ENCODE results near the gene MYH7B. TPM values are rescaled to one million over a fixed set of nuclear protein-coding genes. Genes with fewer than 3 reads are reported as not detected.

The MYH7B gene
- total RNA-seq, 5 donors from 2014 or later (not counting 1 experiment from before 2014, with no cell fraction given), result 0.48 to 0.76 (median 0.67) TPM

DNA sequence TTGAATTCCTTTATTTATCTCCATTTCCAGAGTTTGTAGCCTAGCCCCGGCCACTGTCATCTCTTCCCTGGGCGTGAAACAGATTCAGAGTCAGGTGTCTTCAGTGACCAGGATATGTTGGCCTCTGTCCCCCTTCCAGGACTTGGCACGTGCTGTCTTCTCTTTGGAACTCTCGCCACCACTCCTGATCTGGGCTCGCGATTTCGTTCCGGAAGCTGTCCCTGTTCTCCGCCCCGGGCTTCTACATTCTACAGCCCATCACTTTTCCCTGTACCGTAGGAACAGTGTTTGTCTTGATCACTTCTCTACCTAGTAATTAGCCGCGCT, 801 bp upstream of the MYH7B start:
- CTCF ChIA-PET, result interaction anchor here in 1 of 2 donors (1.4 to 1.9 kb wide), 4 partner anchors 11 to 130 kb away, joined by 4 to 9 read pairs (median 6); partner anchors contain the start of gene NCOA6

DNA sequence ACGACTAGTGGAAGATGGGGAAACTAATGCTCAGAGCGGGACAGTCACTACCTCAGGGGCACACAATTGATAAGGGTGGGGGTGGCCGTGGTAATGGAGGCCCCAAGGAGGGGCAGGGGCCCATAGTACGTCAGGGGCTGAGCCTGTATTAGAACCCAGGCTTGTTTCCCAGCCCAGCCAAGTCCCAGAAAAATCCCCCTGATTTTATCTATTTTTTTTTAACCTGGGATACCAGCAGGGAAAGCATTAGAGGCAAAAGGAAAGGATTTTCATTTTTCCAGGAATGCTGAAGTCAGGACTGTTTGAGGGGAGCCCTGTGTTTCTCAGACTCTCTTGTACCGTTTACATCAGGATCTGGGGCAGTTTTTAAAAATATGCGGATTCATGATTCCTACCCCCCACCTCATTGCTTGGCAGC, 382 bp downstream of the MYH7B start:
- no peak for ATAC-seq (replicated peaks in 1 of 4)
- no peaks in the 10 kb centered on the region for H3K27me3 Mint-ChIP-seq
- peak overlapping the region; percentile 83 to 97 for H3K27ac Mint-ChIP-seq
- no peaks in the 10 kb centered on the region for H3K9me3 Mint-ChIP-seq
- H3K36me3 Mint-ChIP-seq, result no peaks in the 10 kb centered on the region
- WGBS (ENCODE audit: insufficient coverage), result 0% methylated on average over 3 of the region's 6 CpGs
- Histone ChIP-seq H3K9me3 (no peaks in the 10 kb centered on the region), H3K4me3 (ENCODE audit: control insufficient read depth in 1 of 2, extremely low read depth in 1 of 2, low read length in 1 of 2) (peak overlapping the region; percentile 63 to 89), H3K4me1 (ENCODE audit: control insufficient read depth in 1 of 2, extremely low read depth in 1 of 2, insufficient read depth in 2 of 2, low read length in 2 of 2) (peaks cover 4 to 16% of the 10 kb centered on the region in 2 experiments), H3K27ac (ENCODE audit: low read length) (peak overlapping the region; percentile 72), H3K27me3 (replicated peaks in 1 of 2; ENCODE audit: control insufficient read depth in 2 of 2, extremely low read depth in 1 of 2, insufficient read depth in 2 of 2, low read length in 1 of 2) (no peaks in the 10 kb centered on the region), H3K36me3 (ENCODE audit: control insufficient read depth in 2 of 2, extremely low read depth in 1 of 2, insufficient read depth in 1 of 2, low read length in 1 of 2) (peaks cover 0 to 5% of the 10 kb centered on the region in 2 donors)
- peak overlapping the region; percentile 90 to 97 (median 95) for H3K4me3 Mint-ChIP-seq
- POLR2A ChIA-PET, result interaction anchor here (0.5 to 1.0 kb wide), 4 partner anchors 13 to 390 kb away, joined by 3 to 6 read pairs (median 4); no protein-coding TSS in a partner anchor
- CTCF ChIA-PET, result interaction anchor here in 1 of 2 donors (0.6 to 1.9 kb wide), 5 partner anchors 12 to 295 kb away, joined by 4 to 9 read pairs (median 4); partner anchors contain the start of gene NCOA6
- no peak for DNase-seq
- peaks cover 29 to 36% (median 30%) of the 10 kb centered on the region in 3 donors for H3K4me1 Mint-ChIP-seq

More for the DNA sequence above, 801 bp upstream of the MYH7B start:
- WGBS (ENCODE audit: insufficient coverage), result 38% methylated on average over 13 of the region's 13 CpGs
- Histone ChIP-seq H3K36me3 (ENCODE audit: control insufficient read depth in 2 of 2, extremely low read depth in 1 of 2, insufficient read depth in 1 of 2, low read length in 1 of 2) (peaks cover 0 to 16% of the 10 kb centered on the region in 2 donors), H3K9me3 (no peaks in the 10 kb centered on the region), H3K4me3 (ENCODE audit: control insufficient read depth in 1 of 2, extremely low read depth in 1 of 2, low read length in 1 of 2) (peak overlapping the region; percentile 63 to 89), H3K27me3 (replicated peaks in 1 of 2; ENCODE audit: control insufficient read depth in 2 of 2, extremely low read depth in 1 of 2, insufficient read depth in 2 of 2, low read length in 1 of 2) (no peaks in the 10 kb centered on the region), H3K27ac (ENCODE audit: low read length) (no peak overlapping the region), H3K4me1 (ENCODE audit: control insufficient read depth in 1 of 2, extremely low read depth in 1 of 2, insufficient read depth in 2 of 2, low read length in 2 of 2) (peaks cover 4 to 16% of the 10 kb centered on the region in 2 experiments)
- peak overlapping the region; percentile 90 to 97 (median 95) for H3K4me3 Mint-ChIP-seq
- peaks cover 29 to 33% (median 30%) of the 10 kb centered on the region in 3 donors for H3K4me1 Mint-ChIP-seq
- POLR2A ChIA-PET, result no interaction called here
- H3K27ac Mint-ChIP-seq, result peak overlapping the region; percentile 83 to 97
- peaks cover 5% of the 10 kb centered on the region for H3K36me3 Mint-ChIP-seq
- ATAC-seq (replicated peaks in 1 of 4) (no peak), DNase-seq (no peak)
- no peaks in the 10 kb centered on the region for H3K27me3 Mint-ChIP-seq
- H3K9me3 Mint-ChIP-seq, result no peaks in the 10 kb centered on the region

GRCh38 chr20:34956751-34957472, 1.2 kb downstream of the MYH7B start:
- no peak overlapping the region for H3K27ac ChIP-seq (ENCODE audit: low read length)
- 98% methylated on average over 18 of the region's 21 CpGs for WGBS (ENCODE audit: insufficient coverage)
- no peak overlapping the region for H3K4me3 ChIP-seq (ENCODE audit: control insufficient read depth in 1 of 2, extremely low read depth in 1 of 2, low read length in 1 of 2)
- no peak for DNase-seq
- no peaks in the 10 kb centered on the region for H3K27me3 ChIP-seq (replicated peaks in 1 of 2; ENCODE audit: control insufficient read depth in 2 of 2, extremely low read depth in 1 of 2, insufficient read depth in 2 of 2, low read length in 1 of 2)
- no peak for ATAC-seq (replicated peaks in 1 of 4)
- ChIA-PET CTCF (interaction anchor here (0.6 to 1.9 kb wide), 4 partner anchors 81 to 133 kb away, joined by 3 to 9 read pairs (median 5); no protein-coding TSS in a partner anchor), POLR2A (interaction anchor here in 1 of 2 donors (0.7 kb wide), 1 partner anchor 14 kb away, joined by 10 read pairs; no protein-coding TSS in a partner anchor)
- peaks cover 0 to under 1% of the 10 kb centered on the region in 2 donors for H3K36me3 ChIP-seq (ENCODE audit: control insufficient read depth in 2 of 2, extremely low read depth in 1 of 2, insufficient read depth in 1 of 2, low read length in 1 of 2)
- Mint-ChIP-seq H3K4me3 (peak overlapping the region; percentile 13 to 95 (median 90)), H3K9me3 (no peaks in the 10 kb centered on the region), H3K36me3 (no peaks in the 10 kb centered on the region), H3K27me3 (no peaks in the 10 kb centered on the region), H3K27ac (peak overlapping the region in 1 of 2 donors; percentile 17), H3K4me1 (peaks cover 29 to 36% (median 30%) of the 10 kb centered on the region in 3 donors)
- no peaks in the 10 kb centered on the region for H3K9me3 ChIP-seq
- H3K4me1 ChIP-seq (ENCODE audit: control insufficient read depth in 1 of 2, extremely low read depth in 1 of 2, insufficient read depth in 2 of 2, low read length in 2 of 2), result peaks cover 4 to 16% of the 10 kb centered on the region in 2 experiments

- Histone ChIP-seq H3K27me3 (replicated peaks in 1 of 2; ENCODE audit: control insufficient read depth in 2 of 2, extremely low read depth in 1 of 2, insufficient read depth in 2 of 2, low read length in 1 of 2) (peaks cover 0 to 4% of the 10 kb centered on the region in 2 experiments), H3K4me1 (ENCODE audit: control insufficient read depth in 1 of 2, extremely low read depth in 1 of 2, insufficient read depth in 2 of 2, low read length in 2 of 2) (no peaks in the 10 kb centered on the region), H3K27ac (ENCODE audit: low read length) (no peak overlapping the region), H3K9me3 (no peaks in the 10 kb centered on the region), H3K4me3 (ENCODE audit: control insufficient read depth in 1 of 2, extremely low read depth in 1 of 2, low read length in 1 of 2) (no peak overlapping the region), H3K36me3 (ENCODE audit: control insufficient read depth in 2 of 2, extremely low read depth in 1 of 2, insufficient read depth in 1 of 2, low read length in 1 of 2) (no peaks in the 10 kb centered on the region)
- WGBS (ENCODE audit: insufficient coverage), result 100% methylated on average over 3 of the region's 5 CpGs
- H3K4me3 Mint-ChIP-seq, result no peak overlapping the region
- ATAC-seq (replicated peaks in 1 of 4) (no peak), DNase-seq (no peak)
- ChIA-PET CTCF (no interaction called here), POLR2A (no interaction called here)
- H3K27me3 Mint-ChIP-seq, result no peaks in the 10 kb centered on the region
- H3K9me3 Mint-ChIP-seq, result no peaks in the 10 kb centered on the region
- peaks cover 0 to 3% (median 0%) of the 10 kb centered on the region in 3 donors for H3K4me1 Mint-ChIP-seq
- H3K27ac Mint-ChIP-seq, result no peak overlapping the region
- H3K36me3 Mint-ChIP-seq, result no peaks in the 10 kb centered on the region
Observed at GRCh38 chr20:34964486-34964885, 8.8 kb downstream of the MYH7B start.

GRCh38 chr20:34965051-34965450, 9.4 kb downstream of the MYH7B start:
- CTCF ChIA-PET, result no interaction called here
- no peak overlapping the region for H3K4me3 Mint-ChIP-seq
- H3K36me3 Mint-ChIP-seq, result no peaks in the 10 kb centered on the region
- no peak overlapping the region for H3K27ac Mint-ChIP-seq
- Histone ChIP-seq H3K36me3 (ENCODE audit: control insufficient read depth in 2 of 2, extremely low read depth in 1 of 2, insufficient read depth in 1 of 2, low read length in 1 of 2) (no peaks in the 10 kb centered on the region), H3K4me1 (ENCODE audit: control insufficient read depth in 1 of 2, extremely low read depth in 1 of 2, insufficient read depth in 2 of 2, low read length in 2 of 2) (no peaks in the 10 kb centered on the region), H3K9me3 (no peaks in the 10 kb centered on the region), H3K27ac (ENCODE audit: low read length) (no peak overlapping the region), H3K27me3 (replicated peaks in 1 of 2; ENCODE audit: control insufficient read depth in 2 of 2, extremely low read depth in 1 of 2, insufficient read depth in 2 of 2, low read length in 1 of 2) (peaks cover 0 to 4% of the 10 kb centered on the region in 2 experiments), H3K4me3 (ENCODE audit: control insufficient read depth in 1 of 2, extremely low read depth in 1 of 2, low read length in 1 of 2) (no peak overlapping the region)
- no peaks in the 10 kb centered on the region for H3K27me3 Mint-ChIP-seq
- ATAC-seq (replicated peaks in 1 of 4), result no peak
- WGBS (ENCODE audit: insufficient coverage), result 94% methylated on average over 2 of the region's 5 CpGs
- POLR2A ChIA-PET, result no interaction called here
- peaks cover 0 to 3% (median 0%) of the 10 kb centered on the region in 3 donors for H3K4me1 Mint-ChIP-seq
- DNase-seq, result no peak
- H3K9me3 Mint-ChIP-seq, result no peaks in the 10 kb centered on the region

DNA sequence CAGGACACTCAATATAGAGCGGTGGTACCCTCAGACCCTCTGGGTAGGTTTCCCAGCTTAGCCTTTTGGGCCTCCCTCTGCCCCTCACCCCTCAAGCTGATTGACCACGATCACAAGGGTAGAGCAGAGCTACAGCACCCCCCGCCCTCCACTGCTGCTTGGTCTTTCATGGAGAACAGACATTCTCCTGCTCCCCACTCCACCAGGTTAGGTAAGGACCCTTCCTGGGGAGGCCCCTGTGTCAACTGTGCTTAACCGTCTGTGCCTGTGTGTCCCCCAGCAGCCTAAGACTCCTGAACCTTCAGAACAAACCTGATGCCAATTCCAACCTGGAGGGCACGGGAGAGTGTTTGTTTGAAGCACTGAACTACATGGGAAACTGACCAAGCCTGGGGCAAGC, 11.8 kb downstream of the MYH7B start:
- CTCF ChIA-PET, result no interaction called here
- Histone ChIP-seq H3K27me3 (replicated peaks in 1 of 2; ENCODE audit: control insufficient read depth in 2 of 2, extremely low read depth in 1 of 2, insufficient read depth in 2 of 2, low read length in 1 of 2) (peaks cover 0 to 4% of the 10 kb centered on the region in 2 experiments), H3K36me3 (ENCODE audit: control insufficient read depth in 2 of 2, extremely low read depth in 1 of 2, insufficient read depth in 1 of 2, low read length in 1 of 2) (no peaks in the 10 kb centered on the region), H3K9me3 (no peaks in the 10 kb centered on the region), H3K4me3 (ENCODE audit: control insufficient read depth in 1 of 2, extremely low read depth in 1 of 2, low read length in 1 of 2) (no peak overlapping the region), H3K27ac (ENCODE audit: low read length) (no peak overlapping the region), H3K4me1 (ENCODE audit: control insufficient read depth in 1 of 2, extremely low read depth in 1 of 2, insufficient read depth in 2 of 2, low read length in 2 of 2) (no peaks in the 10 kb centered on the region)
- no peak for ATAC-seq (replicated peaks in 1 of 4)
- Mint-ChIP-seq H3K4me3 (no peak overlapping the region), H3K36me3 (no peaks in the 10 kb centered on the region), H3K9me3 (no peaks in the 10 kb centered on the region), H3K27ac (no peak overlapping the region), H3K27me3 (no peaks in the 10 kb centered on the region), H3K4me1 (no peaks in the 10 kb centered on the region)
- POLR2A ChIA-PET, result no interaction called here
- 91% methylated on average over 4 of the region's 5 CpGs for WGBS (ENCODE audit: insufficient coverage)
- DNase-seq, result no peak

Data from T-cell (primary cell).